ENCODE results near the gene GLDN.

Gene GLDN

DNA sequence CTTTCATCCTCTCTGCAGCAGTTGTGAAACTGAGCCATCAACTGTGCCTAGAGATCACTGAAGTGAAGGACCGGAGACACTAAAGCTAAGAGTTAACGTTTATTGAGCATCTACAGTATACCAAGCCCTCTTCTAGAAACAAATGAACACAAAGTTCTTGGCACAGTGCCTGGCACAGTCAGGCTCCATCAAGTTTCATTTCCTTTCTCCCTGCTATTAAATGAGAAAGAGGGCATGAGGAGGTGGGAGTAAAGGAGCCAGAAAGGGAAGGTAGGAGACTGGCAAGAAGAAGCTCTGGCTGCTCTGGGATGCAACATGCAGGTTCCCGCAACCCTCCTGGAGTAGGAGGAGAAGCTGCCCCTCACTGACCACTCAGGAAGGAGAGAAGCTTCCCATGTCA is 33.6 kb upstream of the GLDN start:
- TF ChIP-seq CTCF (IDR thresholded peaks at IDR 0.05; ENCODE audit: low read depth, low read length, missing control alignments): no peak
- in situ Hi-C loops (cut with HindIII; ENCODE audit: low sequenced_read_pairs): no loop called here
- no peak overlapping the region for H3K4me3 ChIP-seq (ENCODE audit: low read depth, low read length)
- no peak for DNase-seq (ENCODE audit: low read depth)

- in situ Hi-C loops (cut with HindIII; ENCODE audit: low sequenced_read_pairs): no loop called here
- no peak for TF ChIP-seq CTCF (IDR thresholded peaks at IDR 0.05; ENCODE audit: low read depth, low read length, missing control alignments)
- no peak overlapping the region for H3K4me3 ChIP-seq (ENCODE audit: low read depth, low read length)
- no peak for DNase-seq (ENCODE audit: low read depth)
Observed at GRCh38 chr15:51310064-51310463, 31.4 kb upstream of the GLDN start.

DNA sequence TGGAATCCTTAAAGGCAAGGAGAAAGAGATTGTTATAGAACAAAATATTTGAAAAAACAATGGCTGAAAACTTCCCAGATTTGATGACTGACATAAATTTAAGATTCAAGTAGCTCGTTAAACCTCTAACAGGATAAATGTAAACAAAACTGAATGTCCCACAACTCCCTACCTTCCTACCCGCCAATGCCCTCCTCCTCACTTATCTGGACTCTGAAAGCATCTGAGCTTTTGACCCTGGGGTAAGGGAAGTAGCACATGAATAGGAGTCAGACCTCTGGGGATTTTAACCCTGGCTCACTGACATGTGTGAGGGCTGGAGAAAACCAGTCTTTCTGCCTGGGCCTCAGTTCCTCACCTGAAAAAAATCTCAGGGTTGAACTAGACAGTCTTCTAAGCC is 29.9 kb upstream of the GLDN start:
- TF ChIP-seq CTCF (IDR thresholded peaks at IDR 0.05; ENCODE audit: low read depth, low read length, missing control alignments): no peak
- in situ Hi-C loops (cut with HindIII; ENCODE audit: low sequenced_read_pairs): no loop called here
- H3K4me3 ChIP-seq (ENCODE audit: low read depth, low read length): no peak overlapping the region
- DNase-seq (ENCODE audit: low read depth): no peak

DNA sequence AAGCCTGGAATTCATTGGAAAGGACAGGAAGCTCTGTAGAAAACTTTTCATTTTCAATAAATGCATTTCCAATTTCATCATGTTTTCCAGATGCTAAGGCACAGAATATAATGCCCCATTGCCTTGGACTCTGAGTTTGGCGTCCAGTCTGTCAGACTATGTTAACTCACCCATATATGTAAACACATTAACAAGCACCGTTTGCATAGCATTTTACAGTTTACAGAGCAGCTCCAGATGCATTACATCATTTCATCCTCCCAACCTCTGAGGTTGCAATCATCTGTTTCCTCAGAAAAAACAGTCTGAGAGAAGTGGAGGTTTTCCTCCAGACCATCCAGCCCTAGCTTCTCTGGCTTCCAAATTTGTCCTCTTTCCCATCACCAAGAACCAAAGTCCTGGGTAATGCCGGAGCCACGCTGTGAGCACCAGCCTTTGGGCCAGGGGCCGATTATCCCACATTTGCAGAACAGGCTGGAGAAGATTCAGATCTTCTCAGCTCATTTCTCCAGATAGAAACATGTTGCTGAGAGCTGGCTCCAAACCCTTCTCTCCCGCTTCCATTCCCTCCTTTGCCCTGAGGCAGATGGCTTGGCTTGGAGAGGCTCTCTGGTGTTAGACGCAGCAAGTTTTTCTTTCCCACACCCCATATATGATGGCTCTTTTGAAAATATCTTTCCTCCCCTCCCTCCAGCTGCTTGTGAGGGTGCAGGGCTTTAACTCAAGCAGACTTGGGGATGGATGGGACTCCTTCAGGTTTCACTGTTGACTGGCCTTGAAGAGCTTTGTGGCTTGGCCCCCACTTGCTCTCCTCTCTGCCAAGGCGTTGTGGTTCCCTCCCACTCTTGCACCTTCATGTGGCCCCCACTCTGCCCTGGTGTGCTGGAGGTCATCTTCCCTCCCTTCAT is 29.0 kb upstream of the GLDN start:
- DNase-seq (ENCODE audit: low read depth): peak; percentile 44

DNA sequence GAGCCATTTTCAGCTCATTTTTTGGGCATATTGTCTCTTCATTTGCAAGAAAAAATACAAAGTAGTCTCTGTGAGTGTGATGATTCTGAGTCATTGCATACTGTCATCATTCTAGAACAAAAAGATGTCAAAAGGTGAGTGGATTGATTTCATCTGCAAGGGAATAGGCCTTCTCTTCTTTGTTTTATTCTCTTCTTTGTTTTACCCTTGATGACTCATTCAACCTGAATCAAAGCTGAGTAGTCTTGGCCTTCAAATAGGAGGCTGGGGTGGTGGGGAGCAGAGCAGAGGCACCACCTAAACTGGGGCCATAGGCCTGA is 28.4 kb upstream of the GLDN start:
- H3K4me3 ChIP-seq (ENCODE audit: low read depth, low read length): no peak overlapping the region
- no peak for DNase-seq (ENCODE audit: low read depth)
- no peak for TF ChIP-seq CTCF (IDR thresholded peaks at IDR 0.05; ENCODE audit: low read depth, low read length, missing control alignments)
- in situ Hi-C loops (cut with HindIII; ENCODE audit: low sequenced_read_pairs): no loop called here

More for the DNA sequence above, 29.0 kb upstream of the GLDN start:
- in situ Hi-C loops (cut with HindIII; ENCODE audit: low sequenced_read_pairs): no loop called here
- no peak overlapping the region for H3K4me3 ChIP-seq (ENCODE audit: low read depth, low read length)
- TF ChIP-seq CTCF (IDR thresholded peaks at IDR 0.05; ENCODE audit: low read depth, low read length, missing control alignments): no peak

DNA sequence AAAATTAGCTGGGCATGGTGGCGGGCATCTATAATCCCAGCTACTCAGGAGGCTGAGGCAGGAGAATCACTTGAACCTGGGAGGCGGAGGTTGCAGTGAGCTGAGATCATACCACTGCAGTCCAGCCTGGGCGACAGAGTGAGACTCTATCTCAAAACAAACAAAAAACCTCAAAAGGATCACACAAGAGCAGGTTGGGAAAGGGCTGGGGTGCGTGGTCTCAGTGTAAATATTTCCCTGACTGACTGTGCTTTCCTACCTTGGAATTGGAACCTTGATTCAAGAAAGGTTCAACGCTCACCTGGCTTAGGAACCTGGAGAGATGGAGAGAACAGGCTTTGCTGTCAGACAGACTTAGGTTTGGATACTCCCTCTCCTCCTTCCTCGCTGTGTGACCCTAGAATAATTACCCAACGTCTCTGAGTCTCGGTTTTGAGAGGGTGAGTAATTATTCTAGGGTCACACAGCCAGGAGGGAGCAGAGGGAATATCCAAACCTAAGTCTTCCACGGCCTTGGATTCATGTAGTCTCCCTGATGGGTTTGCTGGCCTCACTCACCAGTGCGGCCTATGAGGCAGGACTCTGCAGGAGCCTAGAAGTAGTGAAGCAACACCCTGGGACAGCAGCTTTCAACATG is 27.7 kb upstream of the GLDN start:
- TF ChIP-seq CTCF (IDR thresholded peaks at IDR 0.05; ENCODE audit: low read depth, low read length, missing control alignments): no peak
- no peak for DNase-seq (ENCODE audit: low read depth)
- in situ Hi-C loops (cut with HindIII; ENCODE audit: low sequenced_read_pairs): no loop called here
- H3K4me3 ChIP-seq (ENCODE audit: low read depth, low read length): no peak overlapping the region

Data from astrocyte of the cerebellum (primary cell).